ENCODE results near the gene HIPK1.

HIPK1 gene

GRCh38 chr1:114021665-114022099 lies 92.6 kb downstream of the HIPK1 start:
- DNase-seq = no peak

- no peak for DNase-seq
These were observed 93.8 kb downstream of the HIPK1 start for GRCh38 chr1:114022877-114023276.

- no peak for DNase-seq
These were observed 94.3 kb downstream of the HIPK1 start for GRCh38 chr1:114023377-114023776.

- no peak for DNase-seq
These were observed 94.9 kb downstream of the HIPK1 start for GRCh38 chr1:114024049-114024448.

GRCh38 chr1:114025609-114026401 lies 96.7 kb downstream of the HIPK1 start:
- no peak for DNase-seq

- no peak for DNase-seq
These were observed 97.7 kb downstream of the HIPK1 start for GRCh38 chr1:114026797-114027196.
